ENCODE results near the gene DOCK1.

Gene DOCK1

DNA sequence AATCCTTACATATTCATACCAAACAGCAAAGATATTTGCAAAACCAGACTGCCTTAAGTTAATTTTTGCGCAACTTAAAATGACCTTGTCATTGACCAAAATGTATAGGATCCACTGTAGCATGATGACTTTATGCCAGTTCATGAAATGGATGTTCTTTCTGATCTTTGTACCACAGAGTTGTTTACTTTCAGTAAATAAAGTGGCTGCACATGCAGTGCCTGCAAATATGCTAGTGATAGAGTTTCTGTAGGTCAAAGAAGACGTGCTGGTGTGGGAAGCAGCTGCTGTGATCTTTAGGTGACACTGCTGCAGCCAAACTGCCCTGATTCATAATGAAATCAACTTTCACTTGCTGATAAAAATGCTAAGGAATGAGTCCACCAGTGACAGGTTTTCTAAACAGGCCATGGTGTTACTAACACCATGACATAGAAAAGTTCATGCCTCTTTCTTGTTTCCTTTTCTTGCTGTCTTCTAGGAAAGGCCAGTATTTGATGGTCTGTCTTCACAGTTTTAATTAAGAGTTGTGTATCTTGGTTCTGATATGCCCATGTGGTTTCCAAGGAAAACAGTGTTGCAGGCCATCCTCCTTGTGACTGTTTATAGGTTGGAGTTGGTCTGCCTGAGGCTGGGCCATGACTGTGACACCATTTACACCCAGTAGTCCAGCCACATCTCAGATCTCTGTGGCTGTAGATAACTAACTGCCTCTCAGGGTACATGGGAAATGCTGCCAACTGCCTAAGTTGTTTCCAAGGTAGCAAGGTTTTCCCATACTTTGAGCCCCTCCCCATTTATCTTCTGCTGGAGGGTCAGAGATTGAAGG, 228.7 kb downstream of the DOCK1 start:
- Histone ChIP-seq H3K36me3 (ENCODE audit: insufficient read depth, low read length) (peaks cover 17% of the 10 kb centered on the region), H3K4me1 (ENCODE audit: control insufficient read depth, insufficient read depth, low read length) (no peaks in the 10 kb centered on the region), H3K9ac (ENCODE audit: low read depth, low read length) (no peak overlapping the region), H3K4me3 (ENCODE audit: low read length) (no peak overlapping the region), H3K9me3 (replicated peaks; ENCODE audit: low read length) (no peaks in the 10 kb centered on the region), H3K27me3 (ENCODE audit: control insufficient read depth, insufficient read depth, low read length) (no peaks in the 10 kb centered on the region), H3K4me2 (ENCODE audit: low read length) (no peak overlapping the region)

DNA sequence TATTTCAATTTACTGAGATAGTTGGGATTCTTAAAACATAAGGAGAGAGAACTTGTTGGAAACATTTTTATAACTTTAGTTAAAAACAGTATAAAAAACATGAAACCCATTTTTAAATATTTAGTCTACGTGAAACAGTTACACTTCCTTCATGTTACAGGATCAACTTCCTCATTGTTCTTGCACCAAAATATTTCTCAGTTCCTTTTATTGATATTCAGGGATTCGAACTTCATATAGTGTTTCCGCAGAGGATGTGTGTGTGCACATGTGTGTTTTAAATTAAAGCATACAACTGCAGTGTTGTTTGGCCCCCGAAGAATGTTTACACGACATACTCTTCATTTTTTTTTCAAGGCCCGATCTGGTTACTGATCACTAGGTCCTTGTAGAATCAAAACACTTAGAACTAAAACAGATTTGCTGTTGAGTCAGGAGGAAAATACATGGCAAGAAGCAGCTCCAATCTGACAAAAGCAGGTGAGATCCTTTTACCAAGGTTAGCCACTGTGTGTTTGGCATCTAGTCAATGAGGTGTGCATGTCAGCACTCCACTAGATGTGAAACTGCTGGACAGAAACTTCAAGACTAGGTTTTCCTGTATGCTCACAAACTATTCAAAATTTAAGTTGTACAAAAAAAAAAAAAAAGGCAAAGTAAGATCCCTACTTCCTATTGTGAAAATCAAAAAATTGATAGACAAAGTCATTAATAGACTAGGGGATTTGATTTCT, 230.8 kb downstream of the DOCK1 start:
- Histone ChIP-seq H3K4me3 (ENCODE audit: low read length) (no peak overlapping the region), H3K9me3 (replicated peaks; ENCODE audit: low read length) (no peaks in the 10 kb centered on the region), H3K4me2 (ENCODE audit: low read length) (no peak overlapping the region), H3K4me1 (ENCODE audit: control insufficient read depth, insufficient read depth, low read length) (no peaks in the 10 kb centered on the region), H3K27me3 (ENCODE audit: control insufficient read depth, insufficient read depth, low read length) (no peaks in the 10 kb centered on the region), H3K9ac (ENCODE audit: low read depth, low read length) (no peak overlapping the region), H3K36me3 (ENCODE audit: insufficient read depth, low read length) (peaks cover 19% of the 10 kb centered on the region)

DNA sequence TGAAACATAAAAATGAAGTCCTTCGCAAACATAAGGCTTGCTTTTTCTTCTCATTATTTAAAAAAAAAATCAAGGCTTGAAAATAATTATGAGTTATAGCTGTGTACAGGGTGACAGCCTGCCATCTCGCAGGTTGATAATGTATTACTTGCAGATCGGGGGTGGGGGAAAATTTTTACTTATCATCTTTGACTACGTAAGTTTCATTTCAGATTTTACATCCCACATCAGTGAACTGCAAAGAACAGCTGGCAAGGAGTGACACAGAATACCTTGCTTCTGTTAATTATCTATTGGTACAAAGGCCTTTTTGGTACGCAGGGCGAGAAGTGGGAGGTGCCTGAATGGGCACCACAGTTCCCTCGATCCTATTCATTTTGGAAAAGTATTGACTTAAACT, 232.2 kb downstream of the DOCK1 start:
- H3K4me2 ChIP-seq (ENCODE audit: low read length): no peak overlapping the region
- no peaks in the 10 kb centered on the region for H3K4me1 ChIP-seq (ENCODE audit: control insufficient read depth, insufficient read depth, low read length)
- H3K4me3 ChIP-seq (ENCODE audit: low read length): no peak overlapping the region
- H3K9ac ChIP-seq (ENCODE audit: low read depth, low read length): no peak overlapping the region
- H3K9me3 ChIP-seq (replicated peaks; ENCODE audit: low read length): no peaks in the 10 kb centered on the region
- peaks cover 19% of the 10 kb centered on the region for H3K36me3 ChIP-seq (ENCODE audit: insufficient read depth, low read length)
- no peaks in the 10 kb centered on the region for H3K27me3 ChIP-seq (ENCODE audit: control insufficient read depth, insufficient read depth, low read length)

DNA sequence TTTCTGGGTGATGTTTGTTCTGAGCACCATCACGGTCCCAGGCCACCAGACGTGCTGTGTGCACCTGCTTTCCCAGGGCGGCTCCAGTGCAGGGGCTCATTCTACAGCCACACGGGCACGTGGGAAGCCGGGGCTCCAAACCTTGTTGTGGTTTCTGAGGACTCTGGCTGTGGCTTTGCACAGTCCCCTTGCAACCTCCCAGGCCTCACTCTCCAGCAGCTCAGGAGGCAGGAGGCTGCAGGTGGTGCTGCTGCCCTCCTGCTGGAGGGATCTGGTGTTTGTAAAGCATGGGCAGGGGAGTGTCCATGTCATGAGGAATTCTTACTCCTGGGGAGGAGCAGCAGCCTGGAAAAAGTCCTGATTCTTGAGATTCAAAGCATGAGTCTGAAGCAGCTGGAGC, 236.9 kb downstream of the DOCK1 start:
- no peaks in the 10 kb centered on the region for H3K27me3 ChIP-seq (ENCODE audit: control insufficient read depth, insufficient read depth, low read length)
- no peak overlapping the region for H3K4me3 ChIP-seq (ENCODE audit: low read length)
- no peak overlapping the region for H3K9ac ChIP-seq (ENCODE audit: low read depth, low read length)
- peaks cover 19% of the 10 kb centered on the region for H3K4me1 ChIP-seq (ENCODE audit: control insufficient read depth, insufficient read depth, low read length)
- H3K4me2 ChIP-seq (ENCODE audit: low read length): no peak overlapping the region
- H3K36me3 ChIP-seq (ENCODE audit: insufficient read depth, low read length): peaks cover 15% of the 10 kb centered on the region
- no peaks in the 10 kb centered on the region for H3K9me3 ChIP-seq (replicated peaks; ENCODE audit: low read length)

DNA sequence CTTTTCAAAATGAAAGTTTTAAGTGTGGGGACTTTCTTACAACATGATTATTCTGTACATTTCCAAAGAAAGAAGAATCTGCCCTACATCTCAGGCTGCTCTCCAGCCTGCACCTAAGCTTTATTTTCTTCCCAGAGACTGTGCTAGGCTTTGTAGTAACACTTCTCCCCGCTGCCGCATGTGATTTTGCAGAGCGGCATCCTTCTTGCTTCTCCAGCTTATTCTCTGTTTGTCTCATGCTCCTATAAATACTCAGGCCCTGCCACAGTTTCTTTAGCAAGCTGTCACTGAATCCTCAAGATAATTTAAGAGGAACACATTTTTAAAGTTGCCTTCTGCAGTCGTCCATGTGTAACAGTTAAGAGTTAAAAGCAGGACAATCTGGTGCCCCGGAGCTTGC, 237.6 kb downstream of the DOCK1 start:
- no peak overlapping the region for H3K9ac ChIP-seq (ENCODE audit: low read depth, low read length)
- H3K36me3 ChIP-seq (ENCODE audit: insufficient read depth, low read length): peaks cover 13% of the 10 kb centered on the region
- peaks cover 26% of the 10 kb centered on the region for H3K4me1 ChIP-seq (ENCODE audit: control insufficient read depth, insufficient read depth, low read length)

DNA sequence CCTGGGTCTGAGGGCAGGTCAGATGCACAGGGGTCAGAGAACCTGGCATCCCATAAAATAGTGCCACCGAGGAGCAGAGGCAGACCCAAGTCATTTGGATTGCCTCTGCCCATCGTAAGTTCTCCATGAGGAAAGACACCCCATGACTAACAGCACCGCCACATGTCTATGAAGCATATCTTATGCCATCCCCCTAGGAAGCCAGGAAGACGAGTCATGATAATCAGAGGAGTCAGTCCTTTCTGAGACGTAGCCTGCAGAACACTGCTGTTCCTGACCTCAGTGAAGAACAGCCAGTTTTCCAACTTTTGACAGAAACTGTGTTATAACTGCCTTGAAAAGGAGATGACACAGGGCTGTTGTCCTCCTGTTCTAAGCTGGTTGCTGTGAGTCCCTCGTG, 239.9 kb downstream of the DOCK1 start:
- peaks cover 4% of the 10 kb centered on the region for H3K36me3 ChIP-seq (ENCODE audit: insufficient read depth, low read length)
- H3K4me2 ChIP-seq (ENCODE audit: low read length): peak overlapping the region; percentile 32
- H3K4me1 ChIP-seq (ENCODE audit: control insufficient read depth, insufficient read depth, low read length): peaks cover 48% of the 10 kb centered on the region
- H3K9me3 ChIP-seq (replicated peaks; ENCODE audit: low read length): no peaks in the 10 kb centered on the region
- H3K4me3 ChIP-seq (ENCODE audit: low read length): no peak overlapping the region
- H3K27me3 ChIP-seq (ENCODE audit: control insufficient read depth, insufficient read depth, low read length): no peaks in the 10 kb centered on the region
- H3K9ac ChIP-seq (ENCODE audit: low read depth, low read length): peak overlapping the region; percentile 39

More for the DNA sequence above, 237.6 kb downstream of the DOCK1 start:
- Histone ChIP-seq H3K9me3 (replicated peaks; ENCODE audit: low read length) (no peaks in the 10 kb centered on the region), H3K27me3 (ENCODE audit: control insufficient read depth, insufficient read depth, low read length) (no peaks in the 10 kb centered on the region), H3K4me3 (ENCODE audit: low read length) (no peak overlapping the region), H3K4me2 (ENCODE audit: low read length) (no peak overlapping the region)

DNA sequence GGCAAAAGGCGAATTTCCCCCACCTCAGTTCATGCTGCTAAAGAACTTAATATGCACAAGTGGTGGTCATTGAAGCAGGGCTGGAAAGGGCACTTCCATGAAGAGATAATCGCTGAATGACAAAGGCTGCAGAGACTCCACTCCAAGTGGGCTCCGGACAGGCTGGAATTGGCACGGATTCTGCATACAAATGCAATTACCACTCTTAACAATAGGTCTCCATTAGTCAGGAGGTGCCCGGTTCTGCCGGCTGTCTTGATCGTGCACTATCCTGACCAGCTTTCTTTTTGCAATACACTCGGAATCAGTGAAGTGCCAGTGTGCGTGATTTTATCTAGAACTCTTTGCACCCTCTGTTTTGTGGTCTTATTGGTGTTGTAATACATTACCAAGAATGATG, 241.4 kb downstream of the DOCK1 start:
- no peak overlapping the region for H3K4me3 ChIP-seq (ENCODE audit: low read length)
- no peaks in the 10 kb centered on the region for H3K9me3 ChIP-seq (replicated peaks; ENCODE audit: low read length)
- H3K36me3 ChIP-seq (ENCODE audit: insufficient read depth, low read length): no peaks in the 10 kb centered on the region
- H3K4me2 ChIP-seq (ENCODE audit: low read length): no peak overlapping the region
- H3K4me1 ChIP-seq (ENCODE audit: control insufficient read depth, insufficient read depth, low read length): peaks cover 61% of the 10 kb centered on the region
- H3K9ac ChIP-seq (ENCODE audit: low read depth, low read length): no peak overlapping the region
- H3K27me3 ChIP-seq (ENCODE audit: control insufficient read depth, insufficient read depth, low read length): no peaks in the 10 kb centered on the region

DNA sequence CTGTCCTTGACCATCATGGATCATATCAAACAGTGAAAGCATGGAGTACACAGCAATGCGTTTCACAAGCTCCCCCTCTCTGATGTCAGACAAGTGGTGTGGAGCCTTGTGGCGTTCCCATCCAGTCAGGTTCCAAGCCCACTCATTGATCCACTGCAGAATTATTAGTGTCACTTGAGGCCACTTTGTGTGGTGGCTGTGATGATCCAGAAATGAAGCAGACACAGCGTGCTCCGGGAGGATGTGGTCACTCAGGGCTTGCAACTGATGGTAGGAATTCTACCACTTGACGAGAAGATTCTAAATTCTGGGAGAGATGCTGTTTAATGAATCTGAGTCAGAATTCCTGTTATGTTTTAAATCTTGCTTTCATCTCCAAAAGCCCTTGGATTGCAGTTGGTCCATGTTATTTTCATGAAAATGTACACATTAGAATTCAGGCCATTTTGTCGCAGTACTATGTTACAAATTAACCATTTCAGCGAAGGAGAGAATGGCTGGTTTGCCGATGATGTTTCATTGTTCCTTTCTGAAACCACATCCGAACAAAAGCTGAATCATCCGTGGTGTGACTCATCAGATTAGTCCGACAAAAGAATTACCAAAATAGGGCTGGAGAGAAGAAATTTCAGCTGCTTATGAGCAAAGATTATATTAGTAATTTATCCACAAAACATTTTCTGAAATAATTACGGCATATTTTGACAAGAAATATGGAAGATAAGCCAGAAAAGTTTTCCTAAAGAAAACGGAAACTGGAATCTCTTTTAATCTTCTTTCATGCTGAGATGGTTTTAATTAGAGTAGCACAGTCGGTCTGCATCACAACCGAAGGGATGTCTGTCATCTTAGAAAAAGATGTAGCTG, 243.1 kb downstream of the DOCK1 start:
- Histone ChIP-seq H3K4me3 (ENCODE audit: low read length) (peak overlapping the region; percentile 59), H3K9ac (ENCODE audit: low read depth, low read length) (peak overlapping the region; percentile 78), H3K4me2 (ENCODE audit: low read length) (peak overlapping the region; percentile 74)

DNA sequence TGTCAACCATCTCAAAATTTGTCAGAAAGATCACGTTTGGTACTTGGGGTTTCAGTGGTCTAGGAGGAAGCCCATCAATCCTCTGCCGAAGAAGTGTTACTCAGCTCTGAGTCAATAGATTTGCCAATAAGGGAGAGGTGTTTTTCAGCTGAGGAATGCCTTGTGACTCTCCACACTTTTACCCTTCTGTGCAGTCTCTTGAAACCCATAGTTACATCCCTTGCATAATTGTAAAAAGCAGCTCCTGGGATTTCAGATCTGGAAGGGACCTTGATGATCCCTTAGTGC, 243.6 kb downstream of the DOCK1 start:
- peak overlapping the region; percentile 54 for H3K4me3 ChIP-seq (ENCODE audit: low read length)
- peak overlapping the region; percentile 74 for H3K4me2 ChIP-seq (ENCODE audit: low read length)
- peak overlapping the region; percentile 78 for H3K9ac ChIP-seq (ENCODE audit: low read depth, low read length)
- no peaks in the 10 kb centered on the region for H3K36me3 ChIP-seq (ENCODE audit: insufficient read depth, low read length)
- H3K9me3 ChIP-seq (replicated peaks; ENCODE audit: low read length): no peaks in the 10 kb centered on the region
- peaks cover 83% of the 10 kb centered on the region for H3K4me1 ChIP-seq (ENCODE audit: control insufficient read depth, insufficient read depth, low read length)
- no peaks in the 10 kb centered on the region for H3K27me3 ChIP-seq (ENCODE audit: control insufficient read depth, insufficient read depth, low read length)

More for the DNA sequence above, 243.1 kb downstream of the DOCK1 start:
- H3K36me3 ChIP-seq (ENCODE audit: insufficient read depth, low read length): no peaks in the 10 kb centered on the region
- peaks cover 77% of the 10 kb centered on the region for H3K4me1 ChIP-seq (ENCODE audit: control insufficient read depth, insufficient read depth, low read length)
- no peaks in the 10 kb centered on the region for H3K9me3 ChIP-seq (replicated peaks; ENCODE audit: low read length)
- H3K27me3 ChIP-seq (ENCODE audit: control insufficient read depth, insufficient read depth, low read length): no peaks in the 10 kb centered on the region

DNA sequence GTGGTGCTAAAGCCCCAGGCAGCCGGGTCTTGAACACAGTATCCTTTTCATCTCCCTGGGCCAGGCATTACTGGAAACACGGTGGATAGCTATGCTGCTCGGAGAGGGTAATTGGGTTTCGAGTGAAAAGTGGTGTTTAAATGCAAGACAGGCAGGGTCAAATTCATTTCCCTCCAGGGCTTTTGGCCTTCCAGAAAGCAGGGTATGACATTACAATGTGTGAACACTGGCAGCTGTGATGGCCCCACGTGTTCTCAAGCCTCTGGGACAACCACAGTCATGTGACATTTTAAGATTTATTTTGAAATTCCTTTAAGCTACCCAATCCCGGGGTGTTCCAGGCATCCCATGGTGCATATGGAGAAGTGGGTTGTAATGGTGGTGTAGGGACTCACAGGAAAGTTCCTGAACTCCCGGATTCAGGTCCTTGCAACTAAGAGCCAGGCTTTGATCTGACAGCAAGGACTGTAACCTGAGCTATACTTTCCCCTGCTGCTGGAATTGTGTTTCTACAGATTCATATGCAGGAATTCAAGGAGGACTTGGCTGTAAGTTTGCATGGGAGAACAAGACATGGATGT, 244.4 kb downstream of the DOCK1 start:
- no peaks in the 10 kb centered on the region for H3K36me3 ChIP-seq (ENCODE audit: insufficient read depth, low read length)
- H3K9ac ChIP-seq (ENCODE audit: low read depth, low read length): peak overlapping the region; percentile 78
- no peaks in the 10 kb centered on the region for H3K9me3 ChIP-seq (replicated peaks; ENCODE audit: low read length)
- peak overlapping the region; percentile 35 for H3K4me3 ChIP-seq (ENCODE audit: low read length)
- H3K4me1 ChIP-seq (ENCODE audit: control insufficient read depth, insufficient read depth, low read length): peaks cover 86% of the 10 kb centered on the region
- no peaks in the 10 kb centered on the region for H3K27me3 ChIP-seq (ENCODE audit: control insufficient read depth, insufficient read depth, low read length)
- peak overlapping the region; percentile 74 for H3K4me2 ChIP-seq (ENCODE audit: low read length)

DNA sequence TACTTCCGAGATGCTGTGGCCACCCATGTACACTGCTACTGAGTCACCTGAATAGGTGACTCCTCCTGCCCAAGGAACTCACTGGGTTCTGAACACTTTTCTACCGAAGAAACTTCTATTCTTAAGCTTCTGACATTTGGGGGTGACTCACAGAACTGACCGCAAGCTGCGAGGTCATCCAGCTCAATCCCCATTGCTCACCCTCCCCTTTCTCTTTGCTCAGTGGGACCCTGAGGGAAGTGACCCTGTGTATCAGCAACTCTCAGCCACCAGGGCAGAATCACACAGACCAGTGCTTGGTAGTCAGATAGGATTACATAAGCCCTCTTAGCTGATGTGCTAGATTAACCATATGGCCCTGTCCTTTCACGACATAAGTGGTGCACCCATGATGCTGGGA, 244.9 kb downstream of the DOCK1 start:
- Histone ChIP-seq H3K4me3 (ENCODE audit: low read length) (peak overlapping the region; percentile 35), H3K27me3 (ENCODE audit: control insufficient read depth, insufficient read depth, low read length) (no peaks in the 10 kb centered on the region), H3K9ac (ENCODE audit: low read depth, low read length) (peak overlapping the region; percentile 78), H3K9me3 (replicated peaks; ENCODE audit: low read length) (no peaks in the 10 kb centered on the region), H3K4me2 (ENCODE audit: low read length) (peak overlapping the region; percentile 74), H3K36me3 (ENCODE audit: insufficient read depth, low read length) (no peaks in the 10 kb centered on the region), H3K4me1 (ENCODE audit: control insufficient read depth, insufficient read depth, low read length) (peaks cover 87% of the 10 kb centered on the region)

All from skeletal muscle satellite cell (primary cell).